GM19324 (cell line): ENCODE results near the gene SOCS3.

Source experiments
- ATAC-seq: cut with Tn5 transposase; IDR thresholded peaks from one replicate; pipeline ENCODE4 v1.9.1; 2021; ENCODE audit warnings: mild to moderate bottlenecking, moderate library complexity; ENCODE audit not compliant: unreplicated experiment, low FRiP score

SOCS3 gene

GRCh38 chr17:78353834-78354233 is 6.0 kb downstream of the SOCS3 start:
- no peak for ATAC-seq

DNA sequence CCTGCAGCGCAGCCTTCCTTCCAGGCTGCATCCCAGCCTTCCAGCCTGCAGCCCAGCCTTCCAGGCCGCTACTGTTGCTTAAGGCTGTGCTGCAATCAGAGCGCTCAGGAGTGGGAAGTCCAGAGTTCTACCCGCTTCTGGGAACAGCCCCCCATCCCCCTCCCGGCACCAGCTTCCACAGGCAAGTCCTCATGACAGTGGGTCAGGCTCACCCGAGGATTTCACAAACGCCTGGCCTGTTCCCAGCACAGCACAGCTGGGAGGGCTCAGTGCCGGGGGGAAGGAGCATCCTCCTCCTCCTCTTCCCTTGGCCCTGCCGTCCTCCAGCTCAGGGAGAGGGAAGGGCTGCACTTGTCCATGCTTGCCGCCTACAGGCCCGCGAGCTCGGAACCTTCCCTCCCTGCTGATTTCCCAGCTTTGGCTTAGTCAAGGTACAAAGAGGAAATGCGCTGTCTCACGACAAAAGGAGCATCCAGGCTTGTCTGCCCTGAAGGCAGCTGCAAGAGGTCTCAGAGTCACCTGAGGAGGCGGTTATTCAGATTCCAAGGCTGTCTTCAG is 8.3 kb downstream of the SOCS3 start:
- ATAC-seq, result no peak

DNA sequence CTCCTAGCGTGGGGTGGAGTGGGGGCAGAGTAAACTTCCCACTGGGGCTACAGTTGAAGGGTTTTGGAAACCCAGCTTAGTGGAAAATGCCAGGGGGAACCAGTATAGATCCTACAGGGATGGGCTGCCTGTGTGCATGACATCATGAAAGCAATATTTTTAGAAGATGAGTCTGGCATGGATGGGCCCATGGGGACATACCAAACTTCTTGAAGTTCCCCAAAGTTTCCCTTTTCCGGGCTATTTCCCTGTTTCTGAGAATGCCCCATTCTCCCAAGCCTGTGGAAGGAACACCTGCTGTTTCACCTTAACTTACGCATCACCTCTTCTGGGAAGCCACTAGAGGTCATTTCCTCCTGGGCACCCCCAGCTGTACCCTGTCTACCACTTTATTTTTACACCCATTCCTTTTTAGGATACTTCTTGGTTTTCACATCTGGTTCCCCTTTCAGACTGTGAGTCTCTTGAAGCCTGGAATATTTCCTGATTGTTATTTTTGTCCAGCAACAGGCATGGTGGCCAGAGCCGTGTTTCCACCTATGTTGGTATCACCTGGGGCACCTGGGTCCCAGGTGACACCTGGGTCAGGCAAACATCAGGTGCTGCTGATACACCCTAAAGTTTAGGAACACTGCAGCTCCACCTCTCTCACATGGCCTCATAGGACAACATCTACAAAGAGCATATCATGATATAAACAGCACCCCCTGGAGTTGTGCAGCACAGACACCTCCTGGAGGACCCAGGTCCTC is 9.8 kb downstream of the SOCS3 start:
- no peak for ATAC-seq

DNA sequence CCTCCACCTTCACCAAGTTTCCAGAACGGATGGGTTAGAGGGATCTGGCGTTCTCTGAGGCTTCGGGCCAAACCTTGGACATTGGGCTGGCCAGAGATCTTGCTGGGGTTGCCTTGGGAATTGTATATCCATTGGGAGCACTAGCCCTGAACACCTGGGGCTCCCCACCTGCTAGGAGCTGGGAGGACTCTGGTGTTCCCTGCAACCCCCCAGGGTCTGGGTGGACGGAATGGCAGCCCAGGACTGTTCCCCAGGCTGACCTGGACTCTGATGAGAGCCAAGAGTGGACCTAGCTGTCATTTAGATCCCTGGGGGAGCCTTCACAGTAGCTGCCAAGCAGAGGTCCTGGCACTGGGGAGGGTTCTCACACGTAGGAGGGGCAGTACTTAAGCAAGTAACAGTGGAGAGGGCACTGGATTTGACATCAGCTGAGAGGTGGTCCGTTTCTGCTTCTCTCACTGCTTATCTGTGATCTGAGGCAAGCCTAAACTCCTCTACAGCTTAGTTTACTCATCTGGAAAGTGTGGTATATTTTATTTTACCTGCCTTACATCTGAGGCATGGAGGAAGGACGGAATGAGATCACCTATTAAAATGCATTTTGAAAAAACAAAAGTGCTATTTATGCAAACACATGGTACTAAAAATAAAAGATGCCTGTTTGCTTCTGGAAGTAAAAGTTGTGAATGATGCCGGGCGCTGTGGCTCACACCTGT is 11.7 kb downstream of the SOCS3 start:
- ATAC-seq, result no peak

- ATAC-seq, result no peak
These were observed 12.4 kb downstream of the SOCS3 start for GRCh38 chr17:78347453-78347852.

DNA sequence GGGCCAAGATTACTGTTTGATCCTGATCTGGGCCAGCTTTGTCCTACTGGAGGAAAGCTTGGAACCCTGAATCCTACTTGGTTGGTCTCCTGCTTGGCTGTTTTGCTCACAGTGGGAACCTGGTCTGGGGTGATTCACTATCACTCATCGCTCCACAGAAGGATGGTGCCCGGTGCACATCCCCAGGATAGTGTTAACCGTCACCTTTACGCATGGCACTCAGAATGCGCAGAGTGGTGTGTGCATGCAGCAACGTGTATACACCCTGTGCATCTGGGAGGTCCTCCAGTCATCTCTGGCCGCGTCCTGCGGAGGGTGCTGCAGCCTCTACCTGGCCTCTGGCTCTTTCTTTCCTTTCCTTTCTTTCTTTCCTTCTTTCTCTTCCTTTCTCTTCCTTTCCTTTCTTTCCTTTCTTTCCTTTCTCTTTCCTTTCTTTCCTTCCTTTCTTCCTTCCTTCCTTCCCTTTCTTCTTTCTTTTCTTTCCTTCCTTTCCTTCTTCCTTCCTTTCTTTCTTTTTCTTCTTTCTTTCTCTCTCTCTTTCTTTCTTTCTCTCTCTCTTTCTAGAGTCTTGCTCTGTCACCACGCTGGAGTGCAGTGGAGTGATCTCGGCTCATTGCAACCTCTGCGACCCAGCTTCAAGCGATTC is 13.1 kb downstream of the SOCS3 start:
- ATAC-seq, result no peak

DNA sequence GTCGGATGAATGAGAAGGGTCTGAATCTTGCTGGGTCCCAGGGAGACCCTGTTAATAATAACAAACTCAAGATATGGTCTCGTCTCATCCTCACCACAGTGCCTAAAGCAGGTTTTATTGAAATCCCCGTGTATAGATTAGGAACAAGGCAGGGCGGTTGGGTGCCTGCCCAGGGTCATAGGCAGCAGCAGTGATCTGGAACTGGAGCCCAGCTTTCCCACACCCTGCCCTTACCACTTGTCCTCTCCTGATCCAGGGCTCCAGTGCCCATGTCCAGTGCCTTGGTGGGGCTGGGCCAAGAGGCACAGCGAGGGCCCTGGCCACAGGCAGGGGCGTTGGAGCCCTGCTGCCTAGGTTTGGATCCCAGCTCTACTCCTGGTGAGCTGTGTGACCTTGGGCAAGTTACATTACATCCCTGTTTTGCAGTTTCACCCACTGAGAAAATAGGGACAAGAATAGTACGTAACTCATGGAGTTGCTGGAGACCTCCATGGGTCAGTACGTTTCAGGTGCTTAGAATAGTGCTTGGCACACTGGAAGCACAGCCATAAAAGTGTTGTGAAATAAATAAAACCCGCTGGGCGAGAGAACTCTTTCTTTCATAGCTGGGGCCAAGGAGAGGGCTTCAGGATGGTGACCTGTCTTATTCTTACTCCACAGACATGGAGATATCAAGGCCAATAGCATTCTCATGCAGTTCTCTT is 13.9 kb downstream of the SOCS3 start:
- ATAC-seq, result no peak

- no peak for ATAC-seq
These were observed 14.7 kb downstream of the SOCS3 start for GRCh38 chr17:78345172-78345571.

GRCh38 chr17:78344666-78345065 is 15.2 kb downstream of the SOCS3 start:
- ATAC-seq, result no peak

DNA sequence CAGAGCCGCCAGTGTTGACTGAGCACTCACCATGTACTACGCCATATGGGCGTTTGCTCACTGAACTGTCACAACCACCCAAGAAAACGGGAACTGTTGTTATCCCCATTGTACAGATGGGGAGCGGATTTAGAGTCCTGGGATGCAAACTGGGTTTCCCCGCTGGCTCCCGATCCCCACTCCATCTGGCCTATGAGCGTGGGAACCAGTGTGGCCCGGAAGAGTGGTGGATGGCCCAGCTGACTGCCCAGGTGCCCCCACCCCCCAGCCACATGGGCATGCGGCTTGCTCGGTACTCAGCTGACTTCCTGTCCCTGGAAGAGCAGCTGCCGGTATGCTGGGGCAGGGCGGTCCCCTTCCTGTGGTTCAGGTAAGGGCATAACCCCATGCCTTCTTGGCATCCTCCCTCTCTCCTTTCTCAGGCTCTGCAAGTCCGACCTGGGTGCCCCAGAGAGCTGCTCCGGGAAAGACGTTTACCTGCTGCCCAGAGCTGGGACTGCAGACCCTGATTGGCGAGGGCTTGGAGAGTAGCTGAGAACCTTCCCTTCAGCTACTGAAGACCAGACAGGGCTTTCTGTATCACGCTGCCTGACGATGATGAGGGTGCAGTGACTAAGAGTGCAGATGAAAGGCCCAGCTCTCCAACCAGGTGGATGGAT is 16.2 kb downstream of the SOCS3 start:
- ATAC-seq, result no peak

DNA sequence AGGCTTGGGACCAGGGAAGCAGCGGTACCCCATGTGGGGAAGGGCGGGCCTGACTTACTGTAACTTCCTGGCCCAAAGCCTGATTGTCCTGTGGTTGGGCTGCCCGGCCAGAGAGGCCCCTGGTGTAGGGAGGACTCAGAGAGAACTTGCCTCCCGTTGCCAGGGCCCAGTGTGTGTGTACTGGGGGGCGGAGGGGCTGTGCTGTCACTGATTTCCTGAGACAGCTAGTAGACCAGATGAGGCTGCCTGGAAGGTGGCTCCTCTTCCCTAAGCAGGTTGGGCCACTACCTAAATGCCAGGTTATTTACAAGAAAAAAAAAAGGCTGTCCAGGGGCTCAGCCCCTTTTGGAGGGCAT is 16.7 kb downstream of the SOCS3 start:
- ATAC-seq, result no peak

DNA sequence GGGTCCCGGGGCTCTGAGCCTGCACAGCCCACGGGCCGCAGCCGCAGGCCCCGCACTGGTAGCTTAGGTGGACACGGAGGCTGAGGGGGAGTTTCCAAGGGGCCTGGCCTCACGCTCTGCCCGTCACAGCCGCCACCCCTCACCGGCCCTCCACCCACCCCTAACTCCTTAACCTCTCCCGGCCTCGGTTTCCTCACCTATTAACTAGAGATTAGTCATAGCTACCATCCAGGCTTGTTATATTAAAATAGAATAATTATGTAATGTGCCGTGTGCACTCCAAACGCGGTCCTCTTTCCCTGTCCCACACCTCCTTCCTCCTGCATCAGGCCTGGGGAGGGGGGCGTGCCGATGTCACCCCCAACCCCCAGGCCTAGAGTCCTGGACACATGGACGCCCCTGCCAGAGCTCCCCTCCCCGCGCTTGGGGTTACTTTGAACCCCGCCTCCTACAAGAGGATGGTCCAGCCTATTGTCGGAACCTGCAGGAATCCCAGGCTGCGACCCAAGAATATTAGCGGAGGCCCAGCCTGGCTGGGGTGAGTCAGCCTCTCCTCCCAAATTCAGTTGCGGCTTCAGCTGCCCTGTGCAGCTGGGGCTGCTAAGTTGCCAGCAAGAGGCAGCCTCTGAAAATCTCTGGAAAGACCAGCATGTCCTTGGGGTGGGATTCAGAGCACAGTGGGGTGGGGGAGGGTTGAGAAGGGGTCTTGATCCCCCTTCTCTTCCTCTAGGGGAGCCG is 17.3 kb downstream of the SOCS3 start:
- ATAC-seq, result no peak

- ATAC-seq, result no peak
These were observed 18.1 kb downstream of the SOCS3 start for GRCh38 chr17:78341559-78342448.

DNA sequence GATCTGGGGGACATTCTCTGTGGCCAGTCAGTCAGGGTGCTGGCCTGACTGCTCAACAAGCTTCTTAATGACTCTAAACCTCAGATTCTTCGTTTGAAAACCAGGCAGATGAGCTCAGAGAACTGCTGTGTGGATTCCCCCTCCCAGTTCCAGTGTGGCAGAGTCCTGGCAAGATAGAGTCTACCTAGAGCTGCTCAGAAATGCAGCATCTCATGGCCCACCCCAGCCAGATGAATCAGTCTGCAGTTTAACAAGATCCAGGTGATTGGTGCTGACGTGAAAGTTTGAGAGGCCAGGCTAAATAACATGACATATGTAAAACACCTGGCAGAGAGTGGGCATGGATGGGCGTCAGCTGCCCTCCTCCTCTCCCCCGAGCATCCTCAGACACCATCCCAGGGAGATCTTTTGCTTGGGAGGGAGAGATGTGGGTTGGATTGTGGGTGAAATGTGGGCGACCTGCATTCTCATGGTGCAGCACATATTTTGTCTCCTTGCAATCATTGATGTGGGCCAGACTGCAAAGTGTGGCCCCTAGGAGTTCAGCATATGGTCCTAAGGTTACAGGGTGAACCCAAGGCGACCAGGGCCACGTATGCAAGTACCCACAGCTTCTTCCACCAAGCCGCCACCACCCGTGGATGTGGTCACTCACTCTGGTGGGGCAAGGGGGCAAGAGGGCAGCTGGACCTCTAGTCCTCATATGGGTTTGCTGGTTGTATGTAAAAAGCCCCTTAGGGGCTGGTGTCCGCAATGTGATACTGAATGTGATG is 19.5 kb downstream of the SOCS3 start:
- no peak for ATAC-seq

- ATAC-seq, result no peak
These were observed 21.2 kb downstream of the SOCS3 start for GRCh38 chr17:78338486-78339259.

DNA sequence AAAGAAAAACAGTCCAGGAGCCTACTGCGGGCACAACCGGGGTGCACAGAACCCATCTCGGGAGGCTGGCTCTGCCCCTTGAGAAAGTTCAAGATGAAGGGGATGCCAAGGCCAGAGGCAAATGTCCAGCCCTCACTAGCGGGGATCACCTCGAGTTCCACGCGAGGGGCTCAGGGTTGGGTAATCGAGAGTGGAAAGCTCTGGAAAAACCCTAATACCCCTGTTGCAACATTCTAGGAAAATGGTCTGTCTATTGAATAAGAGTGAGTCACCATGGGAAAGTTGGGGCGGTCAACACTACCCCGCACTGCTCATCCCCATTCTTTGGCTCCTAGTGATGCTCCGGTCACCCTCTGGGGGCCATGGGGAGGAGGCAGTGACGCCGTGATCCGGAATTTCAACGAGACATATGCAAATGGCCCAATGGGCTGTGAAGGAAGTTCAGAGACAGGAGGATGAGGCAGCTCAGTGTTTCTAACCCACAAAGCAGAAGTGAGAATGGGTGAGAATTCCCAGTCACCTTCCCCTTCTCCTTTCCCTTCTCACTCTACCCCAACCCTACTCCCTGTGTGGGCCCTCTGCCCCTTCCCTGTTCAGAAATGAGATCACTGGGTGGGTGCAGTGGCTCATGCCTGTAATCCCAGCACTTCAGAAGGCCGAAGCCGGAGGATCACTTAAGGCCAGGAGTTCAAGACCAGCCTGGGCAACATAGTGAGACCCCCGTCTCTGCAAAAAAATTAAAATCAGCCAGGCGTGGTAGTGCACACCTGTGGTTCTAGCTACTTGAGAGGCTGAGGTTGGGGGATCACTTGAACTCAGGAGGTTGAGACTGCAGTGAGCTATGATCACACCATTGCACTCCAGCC is 22.4 kb downstream of the SOCS3 start:
- no peak for ATAC-seq
